GM12872 (cell line): ENCODE data around the gene ARFGAP2.

Experiments
- CTCF ChIP-seq: IDR thresholded peaks from 3 replicates; pipeline ENCODE4 v1.5.1; 2011; ENCODE audit warnings: low read depth, mild to moderate bottlenecking, low read length, moderate library complexity; ENCODE audit not compliant: insufficient read depth

Gene ARFGAP2

GRCh38 chr11:47180006-47180787 lies 3.5 kb upstream of the ARFGAP2 start:
- TF ChIP-seq CTCF: no peak

- TF ChIP-seq CTCF: peak; percentile 91
Observed at GRCh38 chr11:47179655-47179991, 2.9 kb upstream of the ARFGAP2 start.

- TF ChIP-seq CTCF: no peak
Observed at GRCh38 chr11:47178737-47179654, 2.3 kb upstream of the ARFGAP2 start.

- TF ChIP-seq CTCF: no peak
Observed at GRCh38 chr11:47178316-47178715, 1.6 kb upstream of the ARFGAP2 start.

- no peak for TF ChIP-seq CTCF
Observed at GRCh38 chr11:47177846-47178245, 1.2 kb upstream of the ARFGAP2 start.

GRCh38 chr11:47177229-47177845 lies 658 bp upstream of the ARFGAP2 start:
- TF ChIP-seq CTCF: peak; percentile 81

- TF ChIP-seq CTCF: no peak
Observed at GRCh38 chr11:47175746-47176327, 842 bp downstream of the ARFGAP2 start.
